Measurements from ENCODE around the gene ASAH2B.
A peak's percentile ranks its signal among the peaks of the same experiment; 100 is the strongest.
"Not testable (repeated sequence)": the region's sequence is repeated elsewhere in the genome, so short reads cannot be mapped to it uniquely, and the experiment has no call there.

The ASAH2B gene

DNA sequence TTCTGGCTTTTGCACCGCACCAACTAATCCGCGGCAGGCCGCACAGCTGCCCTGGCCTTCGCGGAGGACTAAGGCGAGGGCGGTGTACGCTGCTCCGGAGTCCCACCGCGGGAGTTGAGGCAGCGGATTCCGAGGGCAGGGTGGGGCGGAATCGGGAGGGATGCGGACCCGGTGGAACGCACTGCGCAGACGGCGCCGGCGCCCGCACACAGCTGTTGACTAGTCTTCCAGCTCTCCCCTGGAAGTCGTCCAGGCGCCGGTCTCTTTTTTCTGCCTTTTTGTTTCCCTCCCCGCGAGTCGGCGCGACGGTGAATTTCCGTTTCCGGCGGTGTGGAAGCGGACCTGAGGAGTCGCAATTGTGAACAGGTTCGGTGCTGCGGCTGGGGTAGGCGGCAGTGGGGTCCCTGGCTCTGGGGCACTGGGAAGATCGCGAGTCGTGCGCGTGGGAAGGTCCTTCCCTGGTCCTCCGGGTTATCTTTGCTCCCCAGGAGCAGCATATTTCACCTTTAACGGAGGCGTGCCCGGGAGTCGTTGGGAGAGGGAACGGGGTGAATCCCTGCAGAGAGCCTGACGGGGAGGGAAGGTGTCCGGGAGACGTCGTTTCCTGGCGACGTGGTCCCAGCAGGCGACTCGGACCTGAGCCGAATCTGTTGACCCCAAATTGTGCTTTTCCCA is at the start of gene ASAH2B:
ASAH2B (plus strand) TSS at position 319 of the 675 bp plus-strand sequence. CDS start 5,195 bp downstream, outside the sequence.
- peak; percentile 91 for DNase-seq

DNA sequence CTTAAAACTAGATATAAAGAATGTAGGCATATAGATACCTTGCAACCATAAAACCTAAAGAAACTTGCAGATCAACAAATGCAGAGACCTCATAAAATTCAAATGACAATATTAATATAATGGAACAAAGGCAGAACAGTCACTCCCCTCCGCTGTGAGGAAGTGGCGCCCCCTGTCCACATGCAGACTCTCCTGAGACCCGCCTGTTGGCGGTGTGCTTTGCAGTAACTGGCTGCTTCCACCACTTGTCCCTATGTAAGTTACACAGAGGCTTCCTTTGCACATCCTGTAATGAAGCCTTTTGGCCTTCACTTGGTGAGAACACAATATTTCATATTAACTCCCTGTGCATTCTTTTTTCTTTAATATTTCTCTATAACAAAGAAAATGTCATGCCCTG is 41.9 kb upstream of the ASAH2B start:
- not testable (repeated sequence) for DNase-seq

DNA sequence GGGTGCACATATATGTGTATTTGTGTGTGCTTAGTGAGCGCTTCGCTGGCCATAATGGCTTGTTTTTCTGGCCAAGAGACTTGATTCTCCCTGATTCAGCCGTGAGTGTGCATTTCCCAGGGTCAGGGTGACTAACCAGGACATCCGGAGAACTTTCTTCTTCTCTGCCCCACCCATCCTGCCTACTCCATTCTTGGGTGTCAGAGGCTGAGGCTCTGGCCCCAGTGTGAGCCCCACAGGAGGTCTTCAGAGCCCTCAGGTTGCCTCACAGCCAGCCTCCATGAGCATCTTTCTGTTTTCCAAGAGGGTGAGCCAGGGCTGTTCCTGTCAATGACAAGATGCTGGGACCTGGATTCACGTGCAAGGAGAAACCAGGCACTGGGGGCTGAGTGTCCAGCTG is 37.8 kb upstream of the ASAH2B start:
- not testable (repeated sequence) for DNase-seq

DNA sequence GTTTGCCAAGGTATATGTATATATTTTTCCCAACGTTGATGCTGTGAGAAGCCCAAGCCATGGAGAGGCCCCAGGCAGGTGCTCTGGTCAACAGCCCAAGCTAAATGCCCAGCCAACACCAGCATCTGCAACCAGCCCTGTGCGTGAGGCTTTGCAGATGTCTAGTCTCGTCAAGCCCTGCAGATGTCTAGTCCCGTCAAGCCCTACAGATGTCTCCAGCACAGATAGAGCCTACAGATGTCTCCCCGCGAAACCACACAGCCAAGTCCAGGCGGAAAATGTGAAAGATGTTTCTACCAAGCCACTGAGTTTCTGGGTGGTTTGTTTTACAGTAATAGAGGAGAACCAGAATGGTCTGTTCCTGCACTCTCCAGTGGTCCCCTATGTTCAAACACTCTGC is 36.7 kb upstream of the ASAH2B start:
- DNase-seq: not testable (repeated sequence)

DNA sequence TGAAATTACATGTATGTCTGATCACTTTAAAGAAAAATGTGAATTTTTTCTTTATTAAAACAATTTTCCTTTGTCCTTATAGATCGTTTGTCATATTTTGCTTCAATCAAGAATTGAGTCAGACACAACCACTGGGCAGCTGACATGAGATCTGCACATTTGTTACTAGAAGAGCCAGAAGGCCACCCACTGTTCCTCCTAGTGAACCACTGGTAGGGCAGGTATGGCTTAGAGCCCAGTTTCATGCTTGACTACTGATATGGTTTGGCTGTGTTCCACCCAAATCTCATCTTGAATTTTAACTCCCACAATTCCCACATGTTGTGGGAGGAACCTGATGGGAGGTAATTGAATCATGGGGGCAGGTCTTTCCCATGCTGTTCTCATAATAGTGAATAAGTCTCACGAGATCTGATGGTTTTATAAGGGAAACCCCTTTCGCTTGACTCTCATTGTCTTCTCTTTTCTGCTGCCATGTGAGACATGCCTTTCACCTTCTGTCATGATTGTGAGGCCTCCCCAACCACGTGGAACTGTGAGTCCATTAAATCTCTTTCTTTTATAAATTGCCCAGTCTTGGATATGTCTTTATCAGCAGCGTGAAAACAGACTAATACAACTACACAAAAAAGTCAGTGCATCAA is 35.2 kb upstream of the ASAH2B start:
- not testable (repeated sequence) for DNase-seq

DNA sequence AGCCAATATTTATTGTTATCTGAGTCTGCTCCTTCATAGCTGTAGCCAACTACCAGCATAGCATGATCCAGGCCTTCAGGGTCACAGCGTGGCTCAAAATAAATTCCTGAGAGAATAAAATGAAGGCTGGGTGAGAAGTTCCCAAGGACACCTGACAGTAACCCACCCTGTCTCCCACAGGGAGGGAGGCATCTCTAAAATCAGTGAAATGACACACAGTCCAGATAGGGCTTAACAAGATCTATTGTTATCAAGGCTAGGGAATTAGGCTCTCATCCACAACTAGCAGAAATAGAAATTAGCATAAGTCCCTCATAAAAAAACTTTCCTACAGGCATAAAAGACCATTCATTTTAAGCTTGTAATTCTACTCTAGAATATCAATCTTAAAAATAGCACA is 33.7 kb upstream of the ASAH2B start:
- not testable (repeated sequence) for DNase-seq

DNA sequence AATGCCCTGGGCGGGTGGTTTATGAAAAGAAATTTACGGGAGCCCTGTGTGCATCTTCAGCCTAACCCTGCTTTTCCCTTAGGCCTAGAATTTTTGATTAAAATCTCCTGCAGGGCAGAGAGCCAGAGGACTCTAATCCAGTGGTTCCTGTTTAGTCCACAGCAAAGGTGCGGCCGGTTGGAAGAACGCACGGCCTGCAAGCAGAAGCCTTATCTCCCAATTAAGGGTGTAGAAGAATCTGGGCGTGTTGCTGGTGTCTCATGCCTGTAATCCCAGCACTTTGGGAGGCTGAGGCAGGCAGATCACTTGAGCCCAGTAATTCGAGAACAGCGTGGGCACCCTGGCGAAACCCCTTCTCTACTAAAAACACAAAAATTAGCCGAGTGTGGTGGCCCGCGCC is 29.5 kb upstream of the ASAH2B start:
- not testable (repeated sequence) for DNase-seq

DNA sequence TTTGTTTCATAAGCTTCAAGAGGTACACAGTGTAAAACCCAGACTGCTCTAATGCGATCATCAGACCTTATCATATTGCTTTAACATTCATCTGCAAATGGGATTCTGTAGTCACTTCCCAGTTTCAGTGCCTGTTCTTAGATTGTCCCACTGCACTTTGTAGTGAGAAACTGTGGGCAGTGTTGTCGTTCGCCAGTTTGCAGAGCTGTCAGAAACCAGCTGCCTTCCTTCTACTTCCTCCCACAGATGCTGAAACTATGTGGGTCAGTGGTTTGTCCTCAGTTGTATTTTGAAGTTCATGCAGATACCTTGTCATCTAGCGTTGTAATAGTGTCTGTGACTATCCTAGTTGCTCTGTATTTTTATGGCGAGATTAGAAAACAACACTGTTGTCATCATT is 15.9 kb upstream of the ASAH2B start:
- not testable (repeated sequence) for DNase-seq

DNA sequence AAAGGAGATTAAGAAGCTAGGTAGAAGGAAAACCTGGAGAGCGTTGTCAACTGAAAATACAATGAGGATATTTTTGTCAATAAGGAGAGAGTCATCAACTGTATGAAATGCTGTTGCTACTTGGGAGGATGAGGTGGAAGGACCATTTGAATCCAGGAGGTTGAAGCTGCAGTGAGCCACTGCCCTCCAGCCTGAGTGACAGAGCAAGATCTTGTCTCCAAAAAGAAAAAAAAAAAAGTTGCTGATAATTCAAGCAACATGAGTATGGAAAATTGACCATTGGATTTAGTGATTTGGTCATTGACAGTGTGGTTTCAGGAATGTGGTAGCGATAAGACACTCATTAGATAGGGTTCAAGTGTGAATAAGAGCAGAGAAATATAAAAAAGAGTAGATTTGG is 11.6 kb upstream of the ASAH2B start:
- not testable (repeated sequence) for DNase-seq

DNA sequence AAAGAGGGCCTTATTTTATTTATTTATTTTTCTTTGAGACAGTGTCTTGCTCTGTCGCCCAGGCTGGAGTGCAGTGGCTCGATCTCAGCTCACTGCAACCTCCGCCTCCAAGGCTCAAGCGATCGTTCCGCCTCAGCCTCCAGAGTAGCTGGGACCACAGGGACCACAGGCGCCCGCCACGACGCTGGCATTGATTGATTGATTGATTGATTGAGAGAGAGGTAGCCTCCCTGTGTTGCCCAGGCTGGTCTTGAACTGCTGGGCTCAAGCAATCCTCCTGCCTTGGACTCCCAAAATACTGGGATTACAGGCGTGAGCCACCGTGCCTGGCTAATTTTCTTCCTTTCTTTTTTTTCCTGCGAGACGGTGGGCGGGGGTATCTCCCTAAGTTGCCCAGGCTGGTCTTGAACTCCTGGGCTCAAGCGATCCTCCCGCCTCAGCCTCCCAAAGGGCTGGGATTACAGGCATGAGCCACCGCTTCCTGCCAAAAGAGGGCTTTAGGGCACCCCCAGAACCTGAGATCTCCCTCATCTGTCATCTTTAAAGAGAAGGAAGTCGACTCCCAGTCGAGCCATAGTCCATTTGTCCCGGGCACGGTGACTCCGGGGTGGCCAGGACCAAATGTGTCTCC is 634 bp upstream of the ASAH2B start:
- DNase-seq: not testable (repeated sequence)

DNA sequence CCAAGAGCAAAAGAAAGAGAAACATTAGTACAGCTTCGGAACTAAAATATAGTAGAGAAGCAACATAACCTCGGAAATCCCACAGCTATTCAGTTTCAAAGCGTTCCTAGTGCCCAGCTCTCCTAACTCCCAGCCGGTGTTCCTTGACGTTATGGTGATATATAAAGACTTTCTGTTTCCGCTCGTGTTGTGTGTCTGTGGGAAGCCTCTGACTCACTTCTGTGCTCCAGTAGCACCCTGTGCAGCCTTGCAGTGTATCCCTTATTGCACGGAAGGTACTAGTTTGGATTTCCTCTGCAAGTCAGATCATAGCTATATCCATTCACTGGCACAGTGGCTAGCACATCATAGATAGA is 535 bp downstream of the ASAH2B start:
- peak; percentile 72 for DNase-seq

DNA sequence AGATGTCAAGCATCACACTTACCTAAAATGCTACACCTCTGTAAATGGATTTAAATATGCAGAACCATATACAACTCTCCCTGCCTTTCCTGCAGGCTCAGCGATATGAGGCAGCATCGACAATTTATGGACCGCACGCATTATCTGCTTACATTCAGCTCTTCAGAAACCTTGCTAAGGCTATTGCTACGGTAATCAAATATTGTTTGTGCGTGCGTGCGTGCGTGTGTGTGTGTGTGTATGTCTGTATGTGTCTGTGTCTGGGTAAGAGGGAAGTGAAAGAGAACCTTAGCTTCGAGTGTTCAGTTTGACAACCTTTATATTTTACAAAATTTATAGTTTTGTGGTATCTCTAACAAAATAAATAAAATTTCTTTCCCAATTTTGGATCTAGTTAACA is 3.1 kb downstream of the ASAH2B start:
- DNase-seq: not testable (repeated sequence)

DNA sequence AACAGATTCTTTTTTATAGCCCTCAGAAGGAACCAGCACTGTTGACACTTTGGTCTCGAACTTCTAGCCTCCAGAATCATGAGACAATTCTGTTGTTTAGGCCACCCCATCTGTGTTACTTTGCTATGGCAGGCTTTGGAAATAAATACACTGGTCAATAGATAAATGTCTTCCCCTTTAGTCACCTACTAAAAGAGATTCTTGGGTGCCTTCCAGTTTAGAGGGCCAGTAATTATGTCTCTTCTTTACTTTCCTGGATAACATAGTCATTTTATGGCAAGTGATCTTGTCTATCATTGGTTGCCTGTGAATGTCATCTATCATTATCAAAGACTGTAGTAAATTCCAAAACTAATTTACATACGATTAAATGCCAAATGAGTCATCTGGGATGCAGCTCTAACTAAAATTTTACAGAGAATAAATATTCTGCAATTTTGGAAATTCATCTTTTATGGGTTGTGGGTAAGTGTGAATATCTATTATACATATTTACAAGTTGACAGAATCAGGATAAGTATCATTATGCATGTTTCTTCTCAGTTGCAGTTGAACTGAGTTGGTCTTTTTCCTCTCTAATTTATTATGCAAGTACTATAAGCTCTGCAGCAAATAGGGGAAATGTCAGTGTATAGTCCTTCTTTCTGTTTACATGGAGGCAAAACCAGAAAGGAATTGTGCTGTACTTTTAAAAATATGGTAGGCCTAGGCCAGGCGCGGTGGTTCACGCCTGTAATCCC is 27.2 kb downstream of the ASAH2B start:
- DNase-seq: not testable (repeated sequence)

DNA sequence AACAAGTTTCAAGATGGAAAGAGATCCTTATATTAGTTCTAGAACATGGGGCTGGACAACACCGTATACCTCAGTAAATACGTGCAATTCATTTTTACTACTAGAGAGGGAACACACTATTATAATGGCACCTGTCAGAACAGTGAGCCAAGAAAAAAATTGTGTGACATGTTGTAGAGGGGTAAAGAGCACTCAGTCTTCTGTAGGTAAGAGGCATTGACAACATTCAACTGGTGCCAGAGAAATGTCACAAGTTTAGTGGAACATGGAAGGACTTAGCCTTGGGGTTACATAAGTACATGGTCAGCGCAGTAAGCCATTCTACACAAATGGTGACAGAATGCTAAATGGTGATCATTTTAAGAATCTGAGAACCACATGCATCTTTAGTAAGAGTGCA is 32.3 kb downstream of the ASAH2B start:
- not testable (repeated sequence) for DNase-seq

DNA sequence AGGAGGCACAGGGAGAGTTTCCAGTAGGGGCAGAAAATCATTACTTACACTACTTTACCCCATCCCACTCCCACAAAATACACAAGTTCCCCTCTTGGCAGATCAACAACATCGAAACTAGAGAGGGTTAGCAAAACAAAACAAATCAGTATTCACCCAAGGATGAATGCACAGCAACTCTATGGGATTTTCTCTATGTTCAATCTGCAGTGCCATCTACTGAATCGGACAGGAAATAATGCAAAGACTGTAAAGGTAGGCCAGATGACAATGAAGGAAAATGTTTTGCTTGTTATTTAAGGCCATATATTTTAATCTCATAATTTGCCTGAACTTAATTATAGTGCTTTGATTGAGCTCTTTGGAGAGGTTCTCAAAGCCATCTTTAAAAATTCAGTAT is 35.1 kb downstream of the ASAH2B start:
- not testable (repeated sequence) for DNase-seq

DNA sequence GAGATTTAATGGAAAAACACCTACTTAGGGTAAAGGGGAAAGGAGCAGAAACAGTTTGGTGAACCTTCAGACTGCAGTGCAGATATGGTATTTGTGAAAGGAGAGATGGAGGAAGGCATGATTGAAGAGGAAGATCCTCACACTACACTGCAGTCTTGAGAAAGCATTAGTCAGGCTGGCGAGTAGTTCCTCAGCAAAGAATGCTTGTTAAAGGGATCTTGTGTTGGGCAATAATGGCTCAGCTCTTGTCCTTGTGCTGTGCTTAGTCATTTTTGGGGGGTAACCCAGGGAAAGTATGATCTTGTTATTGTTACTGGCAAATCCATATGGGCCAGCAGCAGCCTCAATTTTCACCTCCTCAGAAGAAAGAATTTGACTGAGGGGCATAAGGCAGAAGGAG is 40.3 kb downstream of the ASAH2B start:
- not testable (repeated sequence) for DNase-seq

DNA sequence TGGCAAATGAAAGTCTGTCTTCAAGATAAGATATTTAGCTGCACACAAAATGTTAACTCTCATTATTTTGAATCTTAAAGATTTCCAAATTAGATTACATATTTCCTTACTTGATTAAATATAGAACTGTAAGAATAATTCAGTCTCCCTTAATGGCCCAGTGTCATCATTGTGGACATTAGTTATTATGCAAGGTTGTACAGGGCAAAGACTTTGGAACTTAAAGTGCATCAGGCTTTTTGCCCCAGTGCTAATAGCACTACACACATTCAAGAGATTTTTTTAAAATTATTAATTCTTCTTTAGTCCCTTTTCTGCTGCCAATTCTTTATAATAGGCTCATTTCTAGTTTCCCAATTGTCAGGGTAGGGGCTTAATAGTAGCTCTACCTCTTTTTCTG is 42.3 kb downstream of the ASAH2B start:
- not testable (repeated sequence) for DNase-seq

DNA sequence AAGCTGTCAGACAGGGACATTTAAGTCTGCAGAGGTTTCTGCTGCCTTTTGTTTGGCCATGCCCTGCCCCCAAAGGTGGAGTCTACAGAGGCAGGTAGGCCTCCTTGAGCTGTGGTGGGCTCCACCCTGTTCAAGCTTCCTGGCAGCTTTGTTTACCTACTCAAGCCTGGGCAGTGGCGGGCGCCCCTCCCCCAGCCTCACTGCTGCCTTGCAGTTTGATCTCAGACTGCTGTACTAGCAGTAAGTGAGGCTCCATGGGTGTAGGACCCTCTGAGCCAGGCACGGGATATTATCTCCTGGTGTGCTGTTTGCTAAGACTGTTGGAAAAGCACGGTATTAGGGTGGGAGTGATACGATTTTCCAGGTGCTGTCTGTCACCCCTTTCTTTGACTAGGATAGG is 48.2 kb downstream of the ASAH2B start:
- not testable (repeated sequence) for DNase-seq

DNA sequence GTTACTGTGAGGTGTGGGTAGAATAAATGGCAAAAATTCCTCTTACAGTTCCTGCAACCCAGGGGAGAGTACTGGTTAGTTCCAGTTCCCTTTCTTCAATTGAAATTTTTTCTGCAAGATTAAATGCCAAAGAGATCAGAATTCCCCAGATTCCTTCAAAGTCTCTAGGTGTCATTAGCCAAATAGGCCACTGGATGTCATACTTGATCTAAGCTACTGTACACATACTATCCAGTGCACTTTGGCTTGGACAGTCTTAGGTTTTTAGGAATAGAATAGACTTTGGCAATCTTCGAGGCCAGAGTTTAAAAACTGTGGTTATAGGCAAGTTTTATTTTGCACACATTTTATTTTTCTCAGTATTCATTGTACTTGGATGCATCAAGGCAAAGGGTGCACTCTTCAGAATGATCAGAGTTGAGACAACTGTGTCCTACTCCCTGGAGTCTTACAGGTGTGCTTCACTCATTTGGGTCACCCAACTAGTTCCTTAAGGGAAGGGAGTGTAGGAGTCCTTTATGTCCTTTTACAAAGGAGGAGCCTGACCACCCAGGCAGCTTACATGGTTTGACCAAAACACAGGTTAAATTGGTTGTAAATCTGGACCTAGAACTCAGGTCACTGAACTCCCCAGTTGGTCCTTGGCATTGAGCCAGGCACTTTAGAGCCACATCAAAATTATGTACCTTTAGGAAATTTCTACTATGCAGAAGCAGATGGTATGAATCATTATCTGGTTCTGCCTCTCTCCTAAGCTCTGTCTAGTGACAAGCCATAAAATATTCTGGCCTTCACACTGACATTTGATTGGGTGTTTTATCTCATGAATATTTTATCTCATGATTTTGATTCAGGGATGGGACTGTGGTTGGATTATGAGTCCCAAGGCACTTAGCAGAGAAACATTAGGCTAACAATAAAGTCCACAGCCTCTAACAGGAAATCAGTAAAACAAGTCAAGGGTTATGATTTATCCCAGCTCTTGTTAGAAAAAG is 49.5 kb downstream of the ASAH2B start:
- no peak for DNase-seq

DNA sequence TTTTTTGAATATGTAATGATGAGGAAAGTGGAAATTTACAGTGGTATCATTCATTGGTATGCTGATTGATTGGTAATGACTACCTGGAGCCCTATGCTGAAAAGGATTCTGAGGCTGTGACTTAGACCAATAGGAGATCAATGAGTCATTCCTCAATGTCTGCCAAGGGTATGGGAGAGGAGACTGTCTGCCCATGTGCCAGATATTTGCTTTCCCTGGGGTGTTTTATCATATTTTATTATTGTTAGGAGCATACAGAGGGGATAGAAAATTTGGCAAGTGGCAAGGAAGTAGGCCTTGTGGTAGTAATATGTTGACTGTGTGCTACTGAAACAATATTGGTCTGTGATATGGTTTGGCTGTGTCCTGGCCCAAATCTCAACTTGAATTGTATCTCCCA is 54.8 kb downstream of the ASAH2B start:
- no peak for DNase-seq

DNA sequence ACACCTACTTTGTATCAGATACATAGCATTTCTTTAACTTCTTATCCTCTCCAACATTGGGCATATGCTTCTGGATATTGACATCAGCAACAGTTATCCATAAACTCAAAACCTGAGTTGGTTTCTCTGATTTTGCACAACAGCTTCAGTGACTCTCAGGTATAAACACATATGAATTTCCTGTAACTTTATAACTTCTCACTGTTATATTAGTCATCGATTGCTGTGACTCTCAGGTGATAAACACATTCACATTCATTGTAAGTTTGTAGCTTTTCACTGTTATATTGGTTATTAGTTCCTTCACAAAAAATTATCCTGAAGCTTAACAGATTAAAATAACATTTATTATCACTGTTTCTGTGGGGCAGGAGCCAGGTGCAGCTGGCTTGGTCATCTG is 57.0 kb downstream of the ASAH2B start:
- DNase-seq: no peak

DNA sequence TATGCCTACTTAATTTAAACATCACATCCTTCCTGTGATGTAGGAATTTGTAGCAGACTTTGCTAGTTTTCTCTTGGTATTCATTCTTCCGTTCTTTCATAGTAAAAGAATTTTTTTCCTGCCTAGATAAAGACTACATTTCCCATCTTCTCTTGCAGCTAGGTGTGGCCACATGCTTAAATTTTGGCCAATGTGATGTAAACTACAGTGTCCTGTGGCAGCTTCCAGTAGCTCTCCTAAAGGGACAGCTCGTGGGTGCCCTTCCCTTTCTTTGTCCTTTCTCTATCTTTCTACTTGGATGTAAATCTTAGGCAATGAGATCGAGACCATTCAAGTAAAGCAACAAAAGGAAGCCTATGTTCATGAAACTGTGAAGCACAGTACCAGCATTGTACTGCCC is 58.6 kb downstream of the ASAH2B start:
- DNase-seq: no peak
